H9 (cell line): Measurements from ENCODE around the gene ELAVL1. TPM values are rescaled to one million over a fixed set of nuclear protein-coding genes. Genes with fewer than 3 reads are reported as not detected.

ENCODE experiments used
- DNase-seq: peaks from one replicate; pipeline ENCODE4 v3.0.0-alpha.2; 2017
- H2AFZ ChIP-seq: one replicate; pipeline ENCODE4 v1.6.1; 2013; ENCODE audit warnings: mild to moderate bottlenecking, low read length, control low read depth, moderate library complexity
- H2AK5ac ChIP-seq: 2 replicates; pipeline ENCODE4 v1.6.1; 2013; ENCODE audit warnings: low read length, control low read depth, mixed read lengths; ENCODE audit not compliant: insufficient read length
- H2BK120ac ChIP-seq: one replicate; pipeline ENCODE4 v1.6.1; 2013; ENCODE audit warnings: low read depth, mild to moderate bottlenecking, low read length, control low read depth, inconsistent platforms; ENCODE audit not compliant: poor library complexity, severe bottlenecking
- H2BK12ac ChIP-seq: 2 replicates; pipeline ENCODE4 v1.6.1; 2013; ENCODE audit warnings: low read length, control low read depth, mixed read lengths, low read depth; ENCODE audit not compliant: insufficient read length
- H2BK15ac ChIP-seq: 2 replicates; pipeline ENCODE4 v1.6.1; 2013; ENCODE audit warnings: low read depth, low read length, control low read depth
- H2BK20ac ChIP-seq: one replicate; pipeline ENCODE4 v1.6.1; 2013; ENCODE audit warnings: low read depth, mild to moderate bottlenecking, low read length, control low read depth, inconsistent platforms; ENCODE audit not compliant: poor library complexity, severe bottlenecking
- H2BK5ac ChIP-seq: 2 replicates; pipeline ENCODE4 v1.6.1; 2013; ENCODE audit warnings: low read length, control low read depth, mixed read lengths; ENCODE audit not compliant: insufficient read length
- H3K14ac ChIP-seq: 2 replicates; pipeline ENCODE4 v1.6.1; 2013; ENCODE audit warnings: low read length, control low read depth; ENCODE audit not compliant: insufficient read depth
- H3K18ac ChIP-seq: 2 replicates; pipeline ENCODE4 v1.6.1; 2013; ENCODE audit warnings: low read depth, mild to moderate bottlenecking, mixed read lengths, low read length, control low read depth; ENCODE audit not compliant: insufficient read length
- H3K23ac ChIP-seq: 2 replicates; pipeline ENCODE4 v1.6.1; 2013; ENCODE audit warnings: low read length, control low read depth, mixed read lengths, low read depth; ENCODE audit not compliant: insufficient read length
- H3K23me2 ChIP-seq: 2 replicates; pipeline ENCODE4 v1.6.1; 2013; ENCODE audit warnings: low read depth, mild to moderate bottlenecking, mixed read lengths, low read length, control low read depth; ENCODE audit not compliant: insufficient read length, poor library complexity, severe bottlenecking
- H3K27ac ChIP-seq: 2 replicates; pipeline ENCODE4 v1.5.1; 2013; ENCODE audit warnings: low read length, control low read depth, mixed read lengths, low read depth; ENCODE audit not compliant: insufficient read length
- H3K27me3 ChIP-seq: 2 replicates; pipeline ENCODE4 v1.6.1; 2013; ENCODE audit warnings: low read length, control low read depth, inconsistent platforms; ENCODE audit not compliant: insufficient read depth
- H3K4ac ChIP-seq: 2 replicates; pipeline ENCODE4 v1.6.1; 2013; ENCODE audit warnings: low read depth, mild to moderate bottlenecking, control low read depth, inconsistent platforms, low read length, moderate library complexity
- H3K4me1 ChIP-seq: 2 replicates; pipeline ENCODE4 v1.6.1; 2013; ENCODE audit warnings: low read length, control low read depth, inconsistent platforms; ENCODE audit not compliant: insufficient read depth
- H3K4me2 ChIP-seq: 2 replicates; pipeline ENCODE4 v1.6.1; 2013; ENCODE audit warnings: low read length, control low read depth, mixed read lengths; ENCODE audit not compliant: insufficient read length, insufficient read depth
- H3K56ac ChIP-seq: 2 replicates; pipeline ENCODE4 v1.6.1; 2013; ENCODE audit warnings: low read depth, mild to moderate bottlenecking, mixed read lengths, low read length, control low read depth; ENCODE audit not compliant: insufficient read length
- H3K79me1 ChIP-seq: 2 replicates; pipeline ENCODE4 v1.6.1; 2013; ENCODE audit warnings: low read depth, mild to moderate bottlenecking, moderate library complexity, low read length, control low read depth, inconsistent platforms; ENCODE audit not compliant: insufficient read depth, poor library complexity, severe bottlenecking
- H3K79me2 ChIP-seq: 2 replicates; pipeline ENCODE4 v1.6.1; 2013; ENCODE audit warnings: low read length, control low read depth, inconsistent platforms; ENCODE audit not compliant: insufficient read depth
- H3K9ac ChIP-seq: 2 replicates; pipeline ENCODE4 v1.6.1; 2013; ENCODE audit warnings: low read length, control low read depth, mixed read lengths; ENCODE audit not compliant: insufficient read length; ENCODE audit errors: extremely low read depth
- H3K9me3 ChIP-seq: one replicate; pipeline ENCODE4 v1.6.1; 2013; ENCODE audit warnings: low read depth, low read length, inconsistent platforms; ENCODE audit not compliant: control insufficient read depth
- H3T11ph ChIP-seq: one replicate; pipeline ENCODE4 v1.6.1; 2013; ENCODE audit warnings: mild to moderate bottlenecking, low read length, control low read depth, inconsistent platforms
- H4K20me1 ChIP-seq: one replicate; pipeline ENCODE4 v1.6.1; 2013; ENCODE audit not compliant: control insufficient read depth, insufficient read length, insufficient read depth
- H4K5ac ChIP-seq: 2 replicates; pipeline ENCODE4 v1.6.1; 2013; ENCODE audit warnings: low read depth, mild to moderate bottlenecking, mixed read lengths, low read length, control low read depth; ENCODE audit not compliant: insufficient read length
- H4K8ac ChIP-seq: replicated peaks from 2 replicates; pipeline ENCODE4 v1.6.1; 2013; ENCODE audit warnings: low read length, control low read depth, mixed read lengths, low read depth; ENCODE audit not compliant: insufficient read length
- H4K91ac ChIP-seq: 2 replicates; pipeline ENCODE4 v1.6.1; 2013; ENCODE audit warnings: low read depth, mild to moderate bottlenecking, moderate library complexity, mixed read lengths, low read length, control low read depth; ENCODE audit not compliant: insufficient read length
- H3K27ac Mint-ChIP-seq, 3 experiments: 2 replicates in 2 of 3; 3 replicates in 1 of 3; pipeline ENCODE4 v1.8.0; 2020 to 2021; ENCODE audit warnings: mixed read lengths in 3 of 3, mild to moderate bottlenecking in 1 of 3, moderate library complexity in 1 of 3
- H3K27me3 Mint-ChIP-seq: 2 replicates; pipeline ENCODE4 v1.8.0; 2021; ENCODE audit warnings: low read depth, mild to moderate bottlenecking, moderate library complexity, mixed read lengths
- H3K36me3 Mint-ChIP-seq, 3 experiments: 2 replicates in 2 of 3; 3 replicates in 1 of 3; pipeline ENCODE4 v1.8.0; 2020 to 2021; ENCODE audit warnings: low read depth in 3 of 3, mixed read lengths in 3 of 3; ENCODE audit not compliant: insufficient read depth in 1 of 3
- H3K4me1 Mint-ChIP-seq, 2 experiments: 2 replicates each; pipeline ENCODE4 v1.8.0; 2020; ENCODE audit warnings: mixed read lengths in 2 of 2
- H3K4me3 Mint-ChIP-seq, 2 experiments: 2 replicates in 1 of 2; 3 replicates in 1 of 2; pipeline ENCODE4 v1.8.0; 2020 to 2021; ENCODE audit warnings: mild to moderate bottlenecking in 2 of 2, mixed read lengths in 2 of 2, moderate library complexity in 1 of 2
- H3K9me3 Mint-ChIP-seq, 2 experiments: 2 replicates in 1 of 2; 3 replicates in 1 of 2; pipeline ENCODE4 v1.8.0; 2020; ENCODE audit warnings: mild to moderate bottlenecking in 2 of 2, mixed read lengths in 2 of 2, moderate library complexity in 1 of 2
- CTCF ChIP-seq: fragments of 200-600 bp; sonication (generic); conservative IDR thresholded peaks from 3 replicates; pipeline ENCODE4 v1.8.0; 2021; ENCODE audit warnings: antibody characterized with exemption, mild to moderate bottlenecking
- WGBS: extraction: QIAGEN DNeasy Blood & Tissue Kit; methylation state at CpG from one replicate; pipeline ENCODE4 v1.1.7; 2013; ENCODE audit warnings: missing lambda C conversion rate, low lambda C conversion rate, mixed read lengths; ENCODE audit not compliant: insufficient read length; ENCODE audit errors: extremely low coverage; 5-methylcytosine and 5-hydroxymethylcytosine counted together
- total RNA-seq: library from RNA; stranded (reverse); gene quantifications from 2 replicates; pipeline ENCODE4 v1.2.1, GENCODE V29; 2021

ELAVL1 gene
- total RNA-seq, 1 experiment from 2014 or later, result 149 TPM

GRCh38 chr19:7932930-7933300 is 72.5 kb downstream of the ELAVL1 start:
- H3K9me3 ChIP-seq, result no peaks in the 10 kb centered on the region
- H4K8ac ChIP-seq, result no peak overlapping the region
- H3K4me1 Mint-ChIP-seq, result peaks cover 0 to 4% of the 10 kb centered on the region in 2 experiments; a peak in 1 of 4 replicates
- H3K4me2 ChIP-seq, result no peak overlapping the region
- H4K5ac ChIP-seq, result no peak overlapping the region
- H3K4me1 ChIP-seq, result no peaks in the 10 kb centered on the region
- H3K9me3 Mint-ChIP-seq, result no peaks in the 10 kb centered on the region
- H3K18ac ChIP-seq, result no peak overlapping the region
- H2BK20ac ChIP-seq, result no peak overlapping the region
- no peaks in the 10 kb centered on the region for H4K20me1 ChIP-seq
- no peak overlapping the region for H3K56ac ChIP-seq
- no peaks in the 10 kb centered on the region for H3K27me3 ChIP-seq
- H3K27ac Mint-ChIP-seq, result peak overlapping the region in 1 of 3 experiments; percentile 70; a peak in 1 of 7 replicates
- no peak overlapping the region for H2BK15ac ChIP-seq
- H2BK5ac ChIP-seq, result no peak overlapping the region
- no peak overlapping the region for H4K91ac ChIP-seq
- no peak overlapping the region for H2BK12ac ChIP-seq
- no peak overlapping the region for H2BK120ac ChIP-seq
- H3K27me3 Mint-ChIP-seq, result no peaks in the 10 kb centered on the region
- no peak overlapping the region for H3T11ph ChIP-seq
- no peak overlapping the region for H3K9ac ChIP-seq
- TF ChIP-seq CTCF, result no peak
- H3K23ac ChIP-seq, result no peak overlapping the region
- H3K4ac ChIP-seq, result no peak overlapping the region
- H3K27ac ChIP-seq, result no peak overlapping the region
- DNase-seq, result no peak
- no peaks in the 10 kb centered on the region for H3K79me1 ChIP-seq
- H3K4me3 Mint-ChIP-seq, result no peak overlapping the region
- peaks cover 27 to 81% (median 60%) of the 10 kb centered on the region in 3 experiments; a peak in 6 of 7 replicates for H3K36me3 Mint-ChIP-seq
- H3K14ac ChIP-seq, result no peak overlapping the region
- no peaks in the 10 kb centered on the region for H3K23me2 ChIP-seq
- H2AFZ ChIP-seq, result no peak overlapping the region
- H3K79me2 ChIP-seq, result no peaks in the 10 kb centered on the region
- H2AK5ac ChIP-seq, result no peak overlapping the region
- no CpG with 5 or more reads among the region's 10 CpGs for WGBS
